Mammary epithelial cell (primary cell): Measurements from ENCODE around the gene STK26.

Experiments
- EZH2 ChIP-seq: IDR thresholded peaks from 2 replicates; pipeline ENCODE4 v1.6.1; 2012; ENCODE audit warnings: low read length, inconsistent platforms, borderline replicate concordance
- TF ChIP-seq, protein P1 (sequence below), 2 donors: IDR thresholded peaks in 1 of 2; conservative IDR thresholded peaks in 1 of 2; 2 replicates each; pipeline ENCODE4 v1.5.1; 2011 to 2012; ENCODE audit warnings: inconsistent platforms in 2 of 2, low read length in 2 of 2, mild to moderate bottlenecking in 2 of 2, control low read depth in 1 of 2, low read depth in 1 of 2; ENCODE audit not compliant: insufficient read depth in 1 of 2; ENCODE audit errors: extremely low read depth in 1 of 2

DNA sequence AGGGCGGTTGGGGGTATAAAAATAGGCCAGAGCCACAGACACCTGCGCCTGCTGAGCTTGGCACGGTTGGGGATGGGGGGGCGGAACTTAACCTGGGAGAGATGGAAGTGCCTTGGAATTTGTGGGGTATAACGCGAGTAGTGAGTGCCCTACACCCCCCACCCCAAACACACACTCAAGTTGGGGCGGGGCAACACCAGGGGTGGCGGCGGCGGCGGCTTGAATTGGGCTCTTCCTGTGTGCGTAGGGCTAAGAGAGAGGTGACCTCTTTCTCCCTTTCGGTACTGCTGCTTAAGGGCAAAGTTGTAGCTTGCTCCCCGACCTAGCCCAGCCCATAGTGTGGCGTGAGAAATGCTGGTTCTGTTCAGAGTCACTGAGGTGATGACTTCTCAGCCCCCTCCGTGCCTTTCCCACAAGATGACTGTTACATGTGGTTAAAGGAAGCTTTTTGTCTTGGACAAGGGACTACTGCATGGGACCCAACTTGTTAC, 839 bp downstream of the STK26 start:
- TF ChIP-seq, protein P1, sequence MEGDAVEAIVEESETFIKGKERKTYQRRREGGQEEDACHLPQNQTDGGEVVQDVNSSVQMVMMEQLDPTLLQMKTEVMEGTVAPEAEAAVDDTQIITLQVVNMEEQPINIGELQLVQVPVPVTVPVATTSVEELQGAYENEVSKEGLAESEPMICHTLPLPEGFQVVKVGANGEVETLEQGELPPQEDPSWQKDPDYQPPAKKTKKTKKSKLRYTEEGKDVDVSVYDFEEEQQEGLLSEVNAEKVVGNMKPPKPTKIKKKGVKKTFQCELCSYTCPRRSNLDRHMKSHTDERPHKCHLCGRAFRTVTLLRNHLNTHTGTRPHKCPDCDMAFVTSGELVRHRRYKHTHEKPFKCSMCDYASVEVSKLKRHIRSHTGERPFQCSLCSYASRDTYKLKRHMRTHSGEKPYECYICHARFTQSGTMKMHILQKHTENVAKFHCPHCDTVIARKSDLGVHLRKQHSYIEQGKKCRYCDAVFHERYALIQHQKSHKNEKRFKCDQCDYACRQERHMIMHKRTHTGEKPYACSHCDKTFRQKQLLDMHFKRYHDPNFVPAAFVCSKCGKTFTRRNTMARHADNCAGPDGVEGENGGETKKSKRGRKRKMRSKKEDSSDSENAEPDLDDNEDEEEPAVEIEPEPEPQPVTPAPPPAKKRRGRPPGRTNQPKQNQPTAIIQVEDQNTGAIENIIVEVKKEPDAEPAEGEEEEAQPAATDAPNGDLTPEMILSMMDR (conservative IDR thresholded peaks at IDR 0.05 in 1 of 2, IDR thresholded peaks at IDR 0.05 in 1 of 2; ENCODE audit: extremely low read depth in 1 of 2, insufficient read depth in 1 of 2, low read depth in 1 of 2, low read length in 2 of 2): no peak
- no peak for TF ChIP-seq EZH2
